Mesenchymal stem cell (in vitro differentiated cells and primary cell): Measurements from ENCODE around the gene DPP10.

Experiments
- DNase-seq: peaks from one replicate; pipeline ENCODE4 v3.0.0-alpha.2; 2013
- H2AFZ ChIP-seq: one replicate; pipeline ENCODE4 v1.6.1; 2013; ENCODE audit warnings: low read depth, mild to moderate bottlenecking, control low read depth, inconsistent platforms, low read length, moderate library complexity
- H2AK5ac ChIP-seq: 2 replicates; pipeline ENCODE4 v1.6.1; 2013; ENCODE audit warnings: low read length, moderate library complexity, mild to moderate bottlenecking, inconsistent platforms; ENCODE audit not compliant: severe bottlenecking
- H2BK120ac ChIP-seq: one replicate; pipeline ENCODE4 v1.6.1; 2013; ENCODE audit warnings: low read depth, mild to moderate bottlenecking, inconsistent platforms, low read length, moderate library complexity
- H2BK12ac ChIP-seq, 2 experiments: one replicate each; pipeline ENCODE4 v1.6.1; 2013; ENCODE audit warnings: inconsistent platforms in 2 of 2, low read length in 2 of 2, mild to moderate bottlenecking in 2 of 2, moderate library complexity in 2 of 2, control low read depth in 1 of 2
- H2BK15ac ChIP-seq: one replicate; pipeline ENCODE4 v1.6.1; 2013; ENCODE audit warnings: mild to moderate bottlenecking, low read depth, inconsistent platforms; ENCODE audit not compliant: poor library complexity, severe bottlenecking
- H2BK5ac ChIP-seq: 2 replicates; pipeline ENCODE4 v1.6.1; 2013; ENCODE audit warnings: low read depth, mild to moderate bottlenecking, low read length, control low read depth, inconsistent platforms; ENCODE audit not compliant: poor library complexity, severe bottlenecking
- H3K14ac ChIP-seq, 2 experiments: one replicate each; pipeline ENCODE4 v1.6.1; 2013; ENCODE audit warnings: inconsistent platforms in 2 of 2, low read length in 2 of 2, control low read depth in 1 of 2, mild to moderate bottlenecking in 1 of 2, moderate library complexity in 1 of 2
- H3K18ac ChIP-seq, 2 experiments: one replicate each; pipeline ENCODE4 v1.6.1; 2013; ENCODE audit warnings: inconsistent platforms in 2 of 2, low read length in 2 of 2, control low read depth in 1 of 2, low read depth in 1 of 2, mild to moderate bottlenecking in 1 of 2
- H3K23ac ChIP-seq, 2 experiments: one replicate each; pipeline ENCODE4 v1.6.1; 2013; ENCODE audit warnings: inconsistent platforms in 2 of 2, low read length in 2 of 2, mild to moderate bottlenecking in 2 of 2, moderate library complexity in 2 of 2, control low read depth in 1 of 2
- H3K27ac ChIP-seq: 2 replicates; pipeline ENCODE4 v1.5.1; 2013; ENCODE audit warnings: mild to moderate bottlenecking, moderate library complexity, low read length, control low read depth, inconsistent platforms; ENCODE audit not compliant: poor library complexity, severe bottlenecking
- H3K27me3 ChIP-seq, 2 experiments: 2 replicates each; pipeline versions ENCODE4 v1.6.1 to v1.7.0; 2013; ENCODE audit warnings: low read length in 2 of 2, mild to moderate bottlenecking in 2 of 2, moderate library complexity in 2 of 2, control low read depth in 1 of 2, inconsistent platforms in 1 of 2; ENCODE audit not compliant: control insufficient read depth in 1 of 2, insufficient read depth in 1 of 2
- H3K36me3 ChIP-seq, 2 experiments: 2 replicates each; pipeline versions ENCODE4 v1.6.1 to v1.7.0; 2013; ENCODE audit warnings: low read length in 2 of 2, control low read depth in 1 of 2, inconsistent platforms in 1 of 2, low read depth in 1 of 2, mild to moderate bottlenecking in 1 of 2; ENCODE audit not compliant: insufficient read depth in 2 of 2, control insufficient read depth in 1 of 2
- H3K4ac ChIP-seq, 2 experiments: one replicate each; pipeline ENCODE4 v1.6.1; 2013; ENCODE audit warnings: inconsistent platforms in 2 of 2, low read length in 2 of 2, mild to moderate bottlenecking in 2 of 2, moderate library complexity in 2 of 2, control low read depth in 1 of 2, low read depth in 1 of 2
- H3K4me1 ChIP-seq: 2 replicates; pipeline ENCODE4 v1.6.1; 2013; ENCODE audit warnings: low read depth, low read length, control low read depth; ENCODE audit not compliant: control insufficient read depth, insufficient read depth
- H3K4me2 ChIP-seq: 2 replicates; pipeline ENCODE4 v1.6.1; 2013; ENCODE audit warnings: low read length, mild to moderate bottlenecking, inconsistent platforms; ENCODE audit not compliant: poor library complexity, severe bottlenecking
- H3K4me3 ChIP-seq, 2 experiments: 2 replicates each; pipeline versions ENCODE4 v1.5.1 to v1.7.0; 2013; ENCODE audit warnings: low read length in 2 of 2, mild to moderate bottlenecking in 2 of 2, control low read depth in 1 of 2, low read depth in 1 of 2; ENCODE audit not compliant: insufficient read depth in 1 of 2
- H3K79me1 ChIP-seq: replicated peaks from 2 replicates; pipeline ENCODE4 v1.6.1; 2013; ENCODE audit warnings: mild to moderate bottlenecking, control low read depth, low read length, inconsistent platforms; ENCODE audit not compliant: poor library complexity, severe bottlenecking
- H3K9ac ChIP-seq: 2 replicates; pipeline ENCODE4 v1.7.0; 2013; ENCODE audit warnings: mild to moderate bottlenecking, low read length, moderate library complexity
- H3K9me3 ChIP-seq: 2 replicates; pipeline ENCODE4 v1.7.0; 2013; ENCODE audit warnings: mild to moderate bottlenecking, low read length; ENCODE audit not compliant: control insufficient read depth
- H4K8ac ChIP-seq: one replicate; pipeline ENCODE4 v1.6.1; 2013; ENCODE audit warnings: inconsistent platforms, mild to moderate bottlenecking, low read length, moderate library complexity
- H4K91ac ChIP-seq: one replicate; pipeline ENCODE4 v1.6.1; 2013; ENCODE audit warnings: mild to moderate bottlenecking, low read length, inconsistent platforms
- WGBS: methylation state at CpG from one replicate; pipeline ENCODE4 v1.1.7; 2013; ENCODE audit warnings: mixed read lengths; 5-methylcytosine and 5-hydroxymethylcytosine counted together

Gene DPP10

DNA sequence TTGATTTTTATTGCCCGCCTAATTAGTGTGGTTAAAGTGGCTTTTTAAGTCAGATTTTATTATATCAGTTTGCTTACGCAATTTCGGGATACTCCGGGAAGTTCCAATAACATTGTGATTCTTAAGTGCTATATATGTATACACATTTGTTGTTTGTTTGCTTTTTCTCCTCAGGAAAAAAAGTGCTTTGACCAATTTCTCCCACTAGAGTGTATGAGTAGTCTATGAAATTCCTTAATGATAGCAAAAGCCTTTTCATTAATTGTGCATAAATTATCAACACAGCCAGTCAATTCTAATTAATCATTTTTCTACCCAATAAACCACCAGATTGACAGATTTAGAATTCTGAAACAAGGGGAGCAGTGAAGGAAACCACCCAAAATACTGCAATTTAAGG, 172.2 kb downstream of the DPP10 start:
- WGBS: 70% methylated on average over 1 of the region's 4 CpGs
- Histone ChIP-seq H2BK15ac (no peak overlapping the region), H2BK120ac (no peak overlapping the region)

GRCh38 chr2:114628481-114628880, 186.0 kb downstream of the DPP10 start:
- Histone ChIP-seq H3K27ac (no peak overlapping the region), H2BK120ac (no peak overlapping the region), H3K4me3 (no peak overlapping the region), H3K27me3 (no peaks in the 10 kb centered on the region), H2AK5ac (no peak overlapping the region), H2BK5ac (no peak overlapping the region), H3K9ac (no peak overlapping the region), H3K14ac (no peak overlapping the region), H2BK12ac (no peak overlapping the region), H3K4ac (no peak overlapping the region), H3K18ac (no peak overlapping the region), H2AFZ (no peak overlapping the region), H4K8ac (no peak overlapping the region), H3K4me2 (no peak overlapping the region), H3K4me1 (no peaks in the 10 kb centered on the region), H3K79me1 (no peaks in the 10 kb centered on the region), H4K91ac (no peak overlapping the region), H3K23ac (no peak overlapping the region), H2BK15ac (no peak overlapping the region), H3K9me3 (no peaks in the 10 kb centered on the region), H3K36me3 (no peaks in the 10 kb centered on the region)
- WGBS: 78% methylated on average over 7 of the region's 7 CpGs
- DNase-seq: no peak

More for the DNA sequence above, 172.2 kb downstream of the DPP10 start:
- Histone ChIP-seq H3K14ac (no peak overlapping the region), H3K27me3 (no peaks in the 10 kb centered on the region), H2AFZ (no peak overlapping the region), H3K4me1 (no peaks in the 10 kb centered on the region), H2AK5ac (no peak overlapping the region), H3K9ac (no peak overlapping the region), H4K91ac (no peak overlapping the region), H3K36me3 (no peaks in the 10 kb centered on the region), H3K18ac (no peak overlapping the region), H3K27ac (no peak overlapping the region), H2BK5ac (no peak overlapping the region), H3K9me3 (no peaks in the 10 kb centered on the region), H3K4me3 (no peak overlapping the region), H2BK12ac (no peak overlapping the region), H3K4me2 (no peak overlapping the region), H3K4ac (no peak overlapping the region), H3K79me1 (no peaks in the 10 kb centered on the region), H3K23ac (no peak overlapping the region), H4K8ac (no peak overlapping the region)
- no peak for DNase-seq

DNA sequence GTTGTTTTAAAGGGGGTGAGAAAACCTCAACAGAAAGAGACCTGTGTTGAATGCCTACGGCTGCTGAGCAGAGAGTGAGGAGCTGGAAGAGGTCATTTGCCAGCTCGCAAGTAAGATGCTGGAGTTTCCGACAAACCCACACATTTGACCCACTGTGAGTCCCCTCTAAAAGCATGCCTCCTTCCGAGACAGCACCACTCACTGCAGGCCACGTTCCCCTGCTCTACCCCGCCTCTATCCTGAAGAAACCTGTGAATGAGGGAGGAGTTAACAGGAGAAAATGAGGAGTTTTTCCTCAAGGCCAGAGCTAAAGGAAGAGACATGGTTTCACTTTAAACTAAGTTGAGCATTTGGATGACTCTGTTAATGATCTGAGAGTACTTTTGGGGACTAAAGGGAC, 188.7 kb downstream of the DPP10 start:
- Histone ChIP-seq H3K9me3 (no peaks in the 10 kb centered on the region), H3K4ac (no peak overlapping the region), H3K36me3 (no peaks in the 10 kb centered on the region), H2BK12ac (no peak overlapping the region), H3K4me2 (no peak overlapping the region), H3K9ac (no peak overlapping the region), H4K91ac (no peak overlapping the region), H4K8ac (no peak overlapping the region), H3K79me1 (no peaks in the 10 kb centered on the region), H2BK5ac (no peak overlapping the region), H2BK120ac (no peak overlapping the region), H2AK5ac (no peak overlapping the region), H3K14ac (no peak overlapping the region), H3K18ac (no peak overlapping the region), H2BK15ac (no peak overlapping the region), H3K23ac (no peak overlapping the region), H2AFZ (no peak overlapping the region), H3K4me3 (no peak overlapping the region), H3K27me3 (no peaks in the 10 kb centered on the region), H3K27ac (no peak overlapping the region), H3K4me1 (no peaks in the 10 kb centered on the region)
- no peak for DNase-seq
- 56% methylated on average over 4 of the region's 6 CpGs for WGBS

DNA sequence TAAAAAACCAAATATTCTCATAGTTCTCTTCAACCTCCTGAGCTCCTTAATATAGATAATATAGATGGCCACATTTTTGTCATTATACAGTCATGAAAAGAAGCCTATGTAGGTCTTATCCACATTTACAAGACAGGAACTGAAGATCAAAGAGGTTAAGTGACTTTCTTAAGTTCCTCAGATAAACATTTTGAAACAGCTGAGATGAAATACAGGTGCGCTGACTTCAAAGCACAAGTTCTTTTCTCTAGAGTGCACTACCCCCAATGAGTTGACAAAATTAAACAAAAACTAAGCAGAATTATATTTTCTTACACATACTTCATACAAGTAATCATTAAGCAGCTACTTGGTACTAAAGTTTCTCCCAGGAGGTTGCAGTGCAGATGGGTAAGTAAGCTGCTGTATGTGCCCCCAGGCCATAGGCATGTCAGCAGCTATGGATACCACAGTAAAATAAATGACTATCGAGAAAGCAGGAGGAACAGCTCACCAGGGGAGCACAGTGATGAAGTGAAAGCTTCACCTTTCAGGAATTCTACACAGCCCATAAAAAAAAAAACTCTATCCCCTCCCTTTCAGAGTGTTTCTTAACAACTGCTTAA, 199.8 kb downstream of the DPP10 start:
- Histone ChIP-seq H3K9me3 (no peaks in the 10 kb centered on the region), H4K91ac (no peak overlapping the region), H2BK5ac (no peak overlapping the region), H3K4ac (no peak overlapping the region), H3K14ac (no peak overlapping the region), H3K4me2 (no peak overlapping the region), H3K18ac (no peak overlapping the region), H3K9ac (no peak overlapping the region), H2AFZ (no peak overlapping the region), H2AK5ac (no peak overlapping the region), H2BK120ac (no peak overlapping the region), H3K36me3 (no peaks in the 10 kb centered on the region), H3K23ac (no peak overlapping the region), H3K4me3 (no peak overlapping the region), H3K4me1 (no peaks in the 10 kb centered on the region), H2BK15ac (no peak overlapping the region), H4K8ac (no peak overlapping the region), H3K27ac (no peak overlapping the region), H2BK12ac (no peak overlapping the region), H3K79me1 (no peaks in the 10 kb centered on the region), H3K27me3 (no peaks in the 10 kb centered on the region)
- DNase-seq: no peak
- 72% methylated on average over 2 of the region's 2 CpGs for WGBS
